GM18873 (cell line): ENCODE results near the gene RNF10.
"Not testable (repeated sequence)": the region's sequence is repeated elsewhere in the genome, so short reads cannot be mapped to it uniquely, and the experiment has no call there.

Experiments
- ATAC-seq: cut with Tn5 transposase; IDR thresholded peaks from one replicate; pipeline ENCODE4 v1.9.1; 2021; ENCODE audit warnings: mild to moderate bottlenecking, moderate library complexity, moderate number of reproducible peaks; ENCODE audit not compliant: unreplicated experiment, low FRiP score

RNF10 gene

DNA sequence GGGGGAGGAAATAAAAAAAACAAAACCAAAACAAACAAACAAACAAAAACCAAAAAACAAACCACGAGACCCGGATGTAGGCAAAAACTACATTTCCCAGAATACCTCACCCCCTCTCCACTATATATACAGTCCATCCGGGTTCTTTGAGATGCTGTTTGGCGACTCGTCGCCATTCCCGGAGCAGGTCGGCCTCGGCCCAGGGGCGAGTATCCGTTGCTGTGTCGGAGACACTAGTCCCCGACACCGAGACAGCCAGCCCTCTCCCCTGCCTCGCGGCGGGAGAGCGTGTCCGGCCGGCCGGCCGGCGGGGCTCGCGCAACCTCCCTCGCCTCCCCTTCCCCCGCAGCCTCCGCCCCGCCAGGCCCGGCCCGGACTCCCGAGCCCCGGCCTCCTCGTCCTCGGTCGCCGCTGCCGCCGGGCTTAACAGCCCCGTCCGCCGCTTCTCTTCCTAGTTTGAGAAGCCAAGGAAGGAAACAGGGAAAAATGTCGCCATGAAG is at the start of gene RNF10:
TSS of gene RNF10 (plus strand) at position 154 of the 500 bp plus-strand sequence. CDS start 456 bp downstream, outside the sequence.
- peak; percentile 72 for ATAC-seq

DNA sequence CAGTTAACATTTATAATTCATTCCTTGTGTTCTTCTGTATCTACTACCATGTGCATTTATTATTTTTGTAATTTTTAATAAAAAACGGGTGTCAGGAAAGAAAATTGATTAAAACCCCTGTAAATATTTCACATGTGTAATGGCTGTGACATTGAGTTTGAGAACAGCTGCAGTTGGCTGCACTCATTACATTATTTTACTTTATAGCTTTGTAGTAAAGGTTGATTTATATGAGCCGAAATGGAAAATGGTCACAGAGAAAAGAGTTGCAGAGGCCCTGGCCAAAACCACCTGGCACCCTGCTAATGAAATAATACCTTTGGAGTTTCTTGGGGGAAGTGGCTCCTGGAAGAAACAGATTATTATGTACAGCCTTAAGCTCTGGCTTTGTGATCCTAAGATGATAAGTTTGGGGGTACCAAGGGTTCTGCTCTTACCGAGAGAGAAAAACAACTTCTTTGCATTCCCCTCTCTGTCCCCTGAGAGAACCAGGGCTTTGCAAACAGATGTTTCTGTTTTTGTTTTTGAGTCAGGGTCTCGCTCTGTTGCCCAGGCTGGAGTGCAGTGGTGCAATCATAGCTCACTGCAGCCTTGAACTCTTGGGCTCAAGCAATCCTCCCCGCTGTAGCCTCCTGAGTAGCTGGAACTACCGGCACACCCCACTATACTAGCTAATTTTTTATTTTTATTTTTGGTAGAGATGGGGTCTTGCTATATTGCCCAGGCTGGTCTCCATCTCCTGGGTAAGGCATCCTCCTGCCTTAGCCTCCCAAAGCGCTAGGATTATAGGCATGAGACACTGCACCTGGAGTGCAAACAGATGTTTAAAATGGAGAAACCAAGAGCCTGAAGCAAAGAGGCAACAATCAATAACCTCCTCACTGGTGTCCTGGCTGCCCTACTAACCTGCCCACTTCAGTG is 47.9 kb upstream of the RNF10 start:
- ATAC-seq, result no peak

DNA sequence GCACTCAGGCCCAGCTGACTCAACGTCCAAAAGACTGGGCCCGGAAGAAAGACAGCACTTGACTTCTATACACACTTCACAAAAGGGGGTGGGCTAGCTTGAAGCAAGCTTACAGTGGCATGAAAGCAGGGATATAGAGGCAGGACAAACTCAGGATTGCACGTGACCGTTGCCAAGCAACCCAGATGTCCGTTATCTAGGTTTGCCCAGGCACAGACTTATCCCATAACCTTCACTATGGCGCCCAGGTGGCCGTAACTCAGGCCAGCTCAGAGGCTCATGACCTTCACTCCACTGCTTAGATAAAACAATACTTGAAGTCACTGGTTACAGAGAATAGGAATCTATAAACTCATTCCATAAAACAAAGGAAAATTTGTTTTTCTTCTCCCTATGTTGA is 46.6 kb upstream of the RNF10 start:
- ATAC-seq, result not testable (repeated sequence)

DNA sequence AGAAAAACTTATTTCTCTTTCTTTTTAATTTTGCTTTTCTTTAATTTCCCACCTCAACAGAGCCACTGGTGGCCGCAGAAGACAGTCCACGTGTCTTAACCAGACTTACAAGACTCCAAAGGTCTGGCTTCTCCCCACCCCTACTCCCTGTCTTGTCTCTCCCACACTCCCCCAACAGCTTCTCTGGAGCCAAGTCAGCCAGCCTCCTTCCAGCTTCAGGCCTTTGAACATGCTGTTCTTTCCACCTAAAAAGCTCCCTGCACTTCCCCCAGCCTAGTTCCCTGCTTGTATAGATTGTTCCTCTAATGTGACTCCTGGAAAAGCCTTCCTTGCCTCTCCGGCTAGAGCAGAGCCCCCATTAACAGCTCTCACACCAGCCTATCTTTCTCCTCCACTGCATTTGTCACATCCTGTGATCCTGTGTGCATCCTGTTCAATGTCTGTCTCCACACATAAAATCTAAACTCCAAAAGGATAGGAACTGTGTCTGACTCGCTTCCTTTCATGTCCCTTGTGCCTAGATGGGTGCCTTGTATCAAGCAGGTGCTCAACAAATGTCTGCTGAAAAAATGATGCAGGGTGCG is 46.0 kb upstream of the RNF10 start:
- ATAC-seq, result no peak

DNA sequence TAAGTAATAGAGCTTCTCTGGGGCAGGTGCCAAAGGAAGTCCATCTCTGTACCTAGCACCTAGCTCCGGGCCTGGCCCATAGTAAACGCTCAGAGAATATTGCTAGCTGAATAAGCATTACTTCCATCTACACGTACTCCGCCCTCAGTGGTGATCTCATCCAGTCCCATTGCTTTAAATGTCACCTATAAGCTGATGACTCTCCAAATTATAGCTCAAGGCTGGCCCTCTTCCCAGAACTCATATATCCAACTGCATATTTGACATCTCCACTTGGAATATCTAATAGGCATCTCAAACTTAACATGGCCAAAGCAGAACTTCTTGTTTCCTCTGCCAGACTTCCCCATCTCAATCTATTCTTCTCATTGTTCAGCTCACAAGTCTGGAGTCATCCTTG is 45.1 kb upstream of the RNF10 start:
- ATAC-seq, result no peak

DNA sequence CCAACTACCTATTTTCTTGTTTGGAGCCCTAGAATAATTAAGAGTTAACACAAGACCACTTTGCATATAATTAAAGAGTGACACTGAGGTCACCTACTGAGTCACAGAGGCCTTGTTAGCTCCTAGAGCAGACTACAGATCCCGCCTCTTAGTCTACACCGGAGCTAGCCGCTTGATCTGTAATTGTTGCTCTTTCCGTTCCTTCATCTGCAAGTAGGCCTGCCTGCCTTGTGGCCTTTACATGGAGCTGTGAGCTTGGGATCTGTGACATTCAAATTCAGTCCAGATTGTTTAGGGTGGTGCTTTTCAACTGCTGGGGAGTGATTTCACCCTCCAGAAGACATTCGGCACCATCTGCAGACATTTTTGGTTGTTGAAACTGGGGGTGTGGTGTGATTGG is 43.8 kb upstream of the RNF10 start:
- ATAC-seq, result no peak

DNA sequence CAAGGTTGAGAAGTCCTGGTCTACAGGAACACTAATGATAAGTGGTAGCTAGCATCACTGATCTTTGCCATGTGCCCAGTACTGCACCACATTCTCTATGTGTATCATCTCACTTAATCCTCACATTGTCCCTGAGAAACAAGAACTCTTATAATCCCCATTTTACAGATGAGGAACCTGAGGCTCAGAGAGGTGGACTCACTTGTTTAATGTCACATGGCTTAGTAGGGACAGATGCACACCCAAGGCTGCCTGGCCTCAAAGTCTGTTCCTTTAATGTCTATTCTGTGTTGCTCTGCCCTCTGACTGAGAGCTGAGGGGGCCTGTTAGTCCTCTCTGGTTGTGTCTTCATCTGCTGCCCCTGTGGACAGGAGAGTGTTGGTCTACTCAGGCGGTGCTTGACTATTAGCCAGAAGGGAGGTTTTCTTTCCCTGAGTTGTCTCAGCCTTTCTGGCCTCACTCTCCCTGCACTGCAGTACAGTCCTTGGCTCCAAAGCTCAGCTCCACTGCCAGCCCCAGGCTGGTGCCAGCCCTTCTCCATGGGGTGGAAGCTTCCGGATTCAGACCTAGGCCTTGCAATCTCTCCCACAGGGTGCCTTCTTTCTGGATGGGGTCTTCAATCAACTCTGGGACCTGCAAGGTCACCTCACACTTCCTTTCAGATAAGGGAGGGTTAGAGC is 43.2 kb upstream of the RNF10 start:
- no peak for ATAC-seq

- no peak for ATAC-seq
Observed at GRCh38 chr12:120495186-120495730, 38.9 kb upstream of the RNF10 start.

- peak; percentile 90 for ATAC-seq
Observed at GRCh38 chr12:120495731-120496412, 38.3 kb upstream of the RNF10 start, which contains the start of gene DYNLL1. TSS of gene DYNLL1 (plus strand) at chr12:120496113. CDS start at chr12:120496422, 309 bp downstream.

DNA sequence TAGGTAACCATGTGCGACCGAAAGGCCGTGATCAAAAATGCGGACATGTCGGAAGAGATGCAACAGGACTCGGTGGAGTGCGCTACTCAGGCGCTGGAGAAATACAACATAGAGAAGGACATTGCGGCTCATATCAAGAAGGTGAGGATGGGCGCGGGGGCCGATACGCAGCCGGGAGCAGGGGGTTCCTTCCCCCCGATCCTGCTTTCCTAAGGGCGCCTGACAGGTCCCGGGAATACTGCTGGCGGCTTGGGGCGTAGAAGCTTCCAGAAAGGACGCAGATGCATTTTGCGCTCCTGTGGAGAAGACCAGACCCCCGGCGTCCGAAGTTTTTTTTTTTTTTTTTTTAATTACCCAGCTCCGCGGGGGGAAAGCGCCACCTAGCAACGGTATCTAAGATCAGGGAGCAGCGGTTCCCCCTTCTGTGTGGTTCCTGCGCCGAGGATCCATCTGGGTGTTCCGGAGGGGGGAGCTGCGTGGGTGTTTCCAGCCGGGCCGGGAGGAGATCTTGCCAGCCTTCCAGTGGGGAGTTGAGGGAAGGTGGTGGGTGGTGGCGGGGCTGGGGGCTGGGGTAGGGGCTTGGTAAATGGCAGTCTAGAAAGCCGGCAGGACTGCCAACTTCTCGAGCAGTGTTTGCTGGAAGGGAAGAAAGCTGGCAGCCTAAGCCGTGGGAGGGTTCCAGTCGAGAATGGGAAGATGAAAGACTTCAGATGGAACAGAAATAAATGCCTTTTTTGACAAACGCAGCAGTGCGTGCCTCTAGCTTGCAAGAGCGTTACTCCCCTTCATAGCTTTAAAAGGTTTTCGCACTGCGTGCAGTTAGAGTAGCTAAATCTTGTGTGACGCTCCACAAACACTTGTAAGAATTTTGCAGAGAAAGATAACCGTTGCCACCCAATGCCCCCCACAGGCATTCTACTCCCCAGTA is 37.5 kb upstream of the RNF10 start:
- ATAC-seq, result peak; percentile 18

GRCh38 chr12:120497524-120498150 is 36.5 kb upstream of the RNF10 start:
- no peak for ATAC-seq

GRCh38 chr12:120498870-120499515 is 35.2 kb upstream of the RNF10 start:
- ATAC-seq, result no peak

- no peak for ATAC-seq
Observed at GRCh38 chr12:120500581-120500980, 33.6 kb upstream of the RNF10 start.

DNA sequence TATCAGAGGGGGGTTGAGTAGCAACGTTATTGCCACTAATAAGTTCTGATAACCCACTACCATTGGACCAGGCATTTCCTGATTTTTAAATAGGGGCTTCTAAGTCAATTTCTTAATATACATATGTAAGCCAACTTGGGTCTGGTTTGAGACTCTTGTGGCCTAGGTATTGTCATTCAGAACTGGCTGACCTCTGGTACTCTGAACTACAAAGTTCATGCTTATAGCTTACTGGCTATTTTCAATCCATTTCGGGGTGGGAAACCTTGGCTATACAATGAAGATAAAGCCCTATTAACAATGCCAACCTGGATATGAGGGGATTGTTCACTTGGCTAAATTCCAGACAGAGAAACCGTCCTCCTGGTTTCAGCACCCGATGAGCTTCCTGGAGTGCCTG is 29.6 kb upstream of the RNF10 start:
- no peak for ATAC-seq

DNA sequence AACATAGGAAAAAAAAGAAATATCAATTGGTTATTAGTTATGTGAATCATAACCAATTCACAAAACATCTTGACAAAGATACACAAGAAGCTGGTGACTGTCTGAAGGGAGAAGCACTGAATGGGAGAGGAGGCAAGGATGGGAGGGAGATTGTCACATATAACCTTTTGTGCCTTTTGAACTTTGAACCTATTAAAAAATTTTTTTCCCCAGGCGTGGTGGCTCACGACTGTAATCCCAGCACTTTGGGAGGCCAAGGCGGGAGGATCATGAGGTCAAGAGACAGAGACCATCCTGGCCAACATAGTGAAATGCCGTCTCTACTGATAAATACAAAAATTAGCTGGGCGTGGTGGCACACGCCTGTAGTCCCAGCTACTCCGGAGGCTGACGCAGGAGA is 25.6 kb upstream of the RNF10 start:
- ATAC-seq, result no peak

DNA sequence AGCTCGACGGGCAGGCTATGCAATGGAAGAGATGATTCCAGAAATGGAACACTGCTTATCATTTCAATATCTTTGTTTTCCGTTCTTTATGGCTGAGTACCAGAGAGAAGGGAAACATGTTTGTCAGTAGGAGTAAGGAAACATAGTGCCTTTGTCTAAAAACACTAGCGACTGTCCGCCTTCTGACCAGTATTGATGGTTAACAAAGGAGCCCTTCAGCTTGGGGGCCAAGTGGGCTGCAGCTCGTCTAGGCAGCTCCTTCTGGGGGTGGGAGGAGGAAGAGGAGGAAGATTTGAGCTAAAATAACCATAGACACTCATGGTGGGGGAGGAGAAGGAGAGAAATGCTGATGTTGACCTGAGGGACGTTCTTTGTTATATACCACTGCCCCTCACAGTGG is 20.2 kb upstream of the RNF10 start:
- no peak for ATAC-seq

DNA sequence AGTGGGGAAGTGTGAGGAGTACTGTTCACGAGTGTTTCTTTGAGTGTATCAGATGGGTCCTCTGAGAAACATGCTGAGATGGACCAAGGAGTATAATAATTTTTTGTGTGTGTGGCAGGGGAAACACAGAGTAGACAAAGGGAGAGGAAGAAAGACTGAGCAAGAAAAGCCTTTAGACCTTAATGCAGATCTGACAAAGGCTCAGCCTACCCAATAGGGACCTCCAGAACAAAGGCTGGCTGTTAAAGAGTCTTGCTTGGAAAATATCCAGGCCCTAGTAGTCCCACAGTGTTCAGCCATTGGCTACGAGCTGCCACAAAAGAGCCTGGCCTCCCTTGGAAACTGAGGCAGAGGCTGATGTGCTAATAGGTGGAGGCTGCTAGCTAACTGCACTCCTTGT is 18.7 kb upstream of the RNF10 start:
- ATAC-seq, result no peak

DNA sequence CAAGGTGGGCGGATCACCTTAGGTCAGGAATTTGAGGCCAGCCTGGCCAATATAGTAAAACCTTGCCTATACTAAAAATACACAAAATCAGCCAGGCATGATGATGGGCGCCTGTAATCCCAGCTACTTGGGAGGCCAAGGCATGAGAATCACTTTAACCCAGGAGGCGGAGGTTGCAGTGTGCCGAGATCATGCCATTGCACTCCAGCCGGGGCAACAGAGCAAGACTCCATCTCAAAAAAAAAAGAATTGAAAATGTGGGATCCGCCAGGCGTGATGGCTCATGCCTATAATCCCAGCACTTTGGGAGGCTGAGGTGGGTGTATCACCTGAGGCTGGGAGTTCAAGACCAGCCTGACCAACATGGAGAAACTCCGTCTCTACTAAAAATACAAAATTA is 14.8 kb upstream of the RNF10 start:
- not testable (repeated sequence) for ATAC-seq
